Astrocyte (in vitro differentiated cells and primary cell): Measurements from ENCODE around the gene LYPLA2.

Experiments used
- EZH2 ChIP-seq: IDR thresholded peaks from 2 replicates; pipeline ENCODE4 v1.6.1; 2012; ENCODE audit warnings: mild to moderate bottlenecking, low read length, inconsistent platforms; ENCODE audit not compliant: insufficient read depth
- TF ChIP-seq, protein P1 (sequence below): IDR thresholded peaks from 2 replicates; pipeline ENCODE4 v1.5.1; 2011; ENCODE audit warnings: low read depth, mild to moderate bottlenecking, inconsistent platforms, low read length, moderate library complexity; ENCODE audit not compliant: insufficient read depth

DNA sequence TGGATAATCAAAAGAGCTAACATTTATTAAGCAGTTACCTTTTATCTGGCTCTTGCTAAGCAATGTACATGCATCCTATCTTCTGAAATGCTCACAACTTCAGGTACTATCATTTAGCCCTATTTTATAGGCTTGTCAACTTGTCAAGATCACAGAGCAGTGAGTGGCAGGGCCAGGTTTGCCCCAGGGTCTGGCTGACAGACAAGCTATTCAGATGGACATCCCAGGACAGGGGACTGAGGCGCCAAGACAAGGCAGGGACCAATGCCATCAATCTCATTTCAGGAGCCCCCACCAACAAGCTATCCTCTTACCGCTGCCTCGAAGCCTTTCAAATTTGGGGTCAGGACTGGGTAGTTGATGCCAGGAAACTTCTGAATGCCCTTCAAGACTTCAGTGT lies 25.4 kb downstream of the LYPLA2 start:
- TF ChIP-seq, protein P1, sequence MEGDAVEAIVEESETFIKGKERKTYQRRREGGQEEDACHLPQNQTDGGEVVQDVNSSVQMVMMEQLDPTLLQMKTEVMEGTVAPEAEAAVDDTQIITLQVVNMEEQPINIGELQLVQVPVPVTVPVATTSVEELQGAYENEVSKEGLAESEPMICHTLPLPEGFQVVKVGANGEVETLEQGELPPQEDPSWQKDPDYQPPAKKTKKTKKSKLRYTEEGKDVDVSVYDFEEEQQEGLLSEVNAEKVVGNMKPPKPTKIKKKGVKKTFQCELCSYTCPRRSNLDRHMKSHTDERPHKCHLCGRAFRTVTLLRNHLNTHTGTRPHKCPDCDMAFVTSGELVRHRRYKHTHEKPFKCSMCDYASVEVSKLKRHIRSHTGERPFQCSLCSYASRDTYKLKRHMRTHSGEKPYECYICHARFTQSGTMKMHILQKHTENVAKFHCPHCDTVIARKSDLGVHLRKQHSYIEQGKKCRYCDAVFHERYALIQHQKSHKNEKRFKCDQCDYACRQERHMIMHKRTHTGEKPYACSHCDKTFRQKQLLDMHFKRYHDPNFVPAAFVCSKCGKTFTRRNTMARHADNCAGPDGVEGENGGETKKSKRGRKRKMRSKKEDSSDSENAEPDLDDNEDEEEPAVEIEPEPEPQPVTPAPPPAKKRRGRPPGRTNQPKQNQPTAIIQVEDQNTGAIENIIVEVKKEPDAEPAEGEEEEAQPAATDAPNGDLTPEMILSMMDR: no peak
- TF ChIP-seq EZH2: no peak
